Gastroesophageal sphincter (tissue), 3 donors: ENCODE data around the gene MICAL3.
A peak's percentile ranks its signal among the peaks of the same experiment; 100 is the strongest.

ENCODE experiments used
- CTCF ChIP-seq, 4 experiments: fragments of 200-600 bp in 2 of 4; fragments of 450-650 bp in 2 of 4; sonication (generic) in 1 of 4; IDR thresholded peaks; one replicate each; pipeline ENCODE4 v1.5.1; 2017 to 2019; ENCODE audit warnings: antibody characterized with exemption in 4 of 4, mild to moderate bottlenecking in 2 of 4, moderate library complexity in 2 of 4
- EP300 ChIP-seq: sonication (generic); formaldehyde crosslinking; IDR thresholded peaks from one replicate; pipeline ENCODE4 v1.6.1; 2017; ENCODE audit warnings: antibody characterized with exemption, mild to moderate bottlenecking
- POLR2A ChIP-seq, 2 donors: fragments of 450-650 bp; IDR thresholded peaks; one replicate each; pipeline ENCODE4 v1.6.1; 2017; ENCODE audit warnings: antibody characterized with exemption in 2 of 2, mild to moderate bottlenecking in 2 of 2, moderate library complexity in 1 of 2
- POLR2AphosphoS5 ChIP-seq: sonication (generic); formaldehyde crosslinking; IDR thresholded peaks from one replicate; pipeline ENCODE4 v1.6.1; 2017; ENCODE audit warnings: antibody characterized with exemption

GRCh38 chr22:17842386-17842785 lies 182.0 kb downstream of the MICAL3 start:
- TF ChIP-seq CTCF (IDR thresholded peaks at IDR 0.05): no peak
- no peak for TF ChIP-seq EP300
- TF ChIP-seq POLR2A (IDR thresholded peaks at IDR 0.05): no peak
- TF ChIP-seq POLR2AphosphoS5: peak; percentile 40
